Testis (tissue), 3 donors: ENCODE measurements around the gene ADCY2. TPM values are rescaled to one million over a fixed set of nuclear protein-coding genes. Genes with fewer than 3 reads are reported as not detected.

Source experiments
- DNase-seq: peaks from one replicate; pipeline ENCODE4 v3.0.0-alpha.2; 2019
- H3K27ac ChIP-seq, 2 donors: fragments of 200-600 bp; sonication (generic); one replicate each; pipeline ENCODE4 v1.5.1; 2019
- H3K27me3 ChIP-seq: fragments of 200-600 bp; sonication (generic); one replicate; pipeline ENCODE4 v1.5.1; 2019
- H3K36me3 ChIP-seq: fragments of 200-600 bp; sonication (generic); one replicate; pipeline ENCODE4 v1.5.1; 2017; ENCODE audit warnings: low read depth; ENCODE audit errors: missing control alignments
- H3K4me1 ChIP-seq: fragments of 200-600 bp; sonication (generic); one replicate; pipeline ENCODE4 v1.5.1; 2019
- H3K4me3 ChIP-seq, 2 donors: fragments of 200-600 bp; sonication (generic); one replicate each; pipeline ENCODE4 v1.5.1; 2017 to 2019
- H3K9me3 ChIP-seq: fragments of 200-600 bp; sonication (generic); one replicate; pipeline ENCODE4 v1.5.1; 2017
- CTCF ChIP-seq, 3 experiments: fragments of 450-650 bp in 2 of 3; fragments of 200-600 bp in 1 of 3; sonication (generic) in 1 of 3; IDR thresholded peaks; one replicate each; pipeline ENCODE4 v1.5.1; 2016 to 2019; ENCODE audit warnings: antibody characterized with exemption in 3 of 3, mild to moderate bottlenecking in 2 of 3, moderate library complexity in 1 of 3
- POLR2A ChIP-seq: fragments of 450-650 bp; IDR thresholded peaks from one replicate; pipeline ENCODE4 v1.6.1; 2017; ENCODE audit warnings: antibody characterized with exemption, mild to moderate bottlenecking, moderate library complexity
- WGBS, 2 donors: methylation state at CpG; one replicate each; pipeline ENCODE4 v1.1.5; 2018; 5-methylcytosine and 5-hydroxymethylcytosine counted together
- intact Hi-C: fragments of 100-400 bp; cut with DNase I; formaldehyde crosslinking; loops from one replicate; pipeline ENCODE4 v1.15.1; 2023; ENCODE audit warnings: low total_unique reads
- polyA plus RNA-seq: library from polyadenylated mRNA; stranded (reverse); fragments of 350-450 nt; fragmentation: Illumina TruSeq; extraction: RNeasy Lipid Tissue Mini Kit (QIAGEN cat#74804); gene quantifications from one replicate; pipeline ENCODE4 v1.2.3, GENCODE V29; 2014; ENCODE audit warnings: low read depth, low replicate concordance; ENCODE audit not compliant: insufficient read depth
- total RNA-seq, 2 donors: library from RNA; depleted of rRNA; stranded (reverse); fragments of >200 nt; gene quantifications; one replicate each; pipeline ENCODE4 v1.2.3, GENCODE V29; 2016

Gene ADCY2
- total and polyA plus RNA-seq, 3 donors from 2014 or later = 9.4 to 18.5 (median 10.5) TPM

GRCh38 chr5:7717691-7718090 is 321.8 kb downstream of the ADCY2 start:
- TF ChIP-seq CTCF (IDR thresholded peaks at IDR 0.05) (no peak), POLR2A (no peak)
- Histone ChIP-seq H3K36me3 (no peaks in the 10 kb centered on the region), H3K4me3 (no peak overlapping the region), H3K4me1 (no peaks in the 10 kb centered on the region), H3K27me3 (no peaks in the 10 kb centered on the region), H3K27ac (no peak overlapping the region), H3K9me3 (no peaks in the 10 kb centered on the region)
- DNase-seq = no peak
- intact Hi-C loops = no loop called here
- WGBS, 2 donors = 89 to 90% methylated on average over 4 of the region's 4 CpGs

GRCh38 chr5:7728076-7728475 is 332.1 kb downstream of the ADCY2 start:
- whole genome bisulfite sequencing, 2 donors = 67 to 69% methylated on average over 4 of the region's 4 CpGs
- H3K9me3 ChIP-seq = no peaks in the 10 kb centered on the region
- H3K27ac ChIP-seq = no peak overlapping the region
- H3K36me3 ChIP-seq = no peaks in the 10 kb centered on the region
- H3K4me3 ChIP-seq = no peak overlapping the region
- intact Hi-C loops = no loop called here
- H3K4me1 ChIP-seq = no peaks in the 10 kb centered on the region
- DNase-seq = no peak
- H3K27me3 ChIP-seq = no peaks in the 10 kb centered on the region
- TF ChIP-seq CTCF (IDR thresholded peaks at IDR 0.05) (no peak), POLR2A (no peak)

GRCh38 chr5:7741415-7742065 is 345.6 kb downstream of the ADCY2 start:
- Histone ChIP-seq H3K27me3 (no peaks in the 10 kb centered on the region), H3K36me3 (no peaks in the 10 kb centered on the region), H3K27ac (no peak overlapping the region), H3K4me3 (no peak overlapping the region), H3K4me1 (no peaks in the 10 kb centered on the region), H3K9me3 (no peaks in the 10 kb centered on the region)
- TF ChIP-seq CTCF (IDR thresholded peaks at IDR 0.05) (no peak), POLR2A (no peak)
- no peak for DNase-seq
- intact Hi-C loops = no loop called here
- 89 to 90% methylated on average over 5 of the region's 5 CpGs for WGBS, 2 donors

GRCh38 chr5:7742241-7742656 is 346.3 kb downstream of the ADCY2 start:
- intact Hi-C loops = no loop called here

More at GRCh38 chr5:7742241-7742656, 346.3 kb downstream of the ADCY2 start:
- Histone ChIP-seq H3K27me3 (no peaks in the 10 kb centered on the region), H3K4me3 (no peak overlapping the region), H3K27ac (no peak overlapping the region), H3K36me3 (no peaks in the 10 kb centered on the region), H3K4me1 (no peaks in the 10 kb centered on the region), H3K9me3 (no peaks in the 10 kb centered on the region)
- WGBS, 2 donors = 94% methylated on average over 5 of the region's 5 CpGs
- no peak for TF ChIP-seq POLR2A
- no peak for TF ChIP-seq CTCF (IDR thresholded peaks at IDR 0.05)
- no peak for DNase-seq
